Trophoblast cell (in vitro differentiated cells and primary cell): ENCODE measurements around the gene EPHB2.

ENCODE experiments used
- DNase-seq, 2 donors: peaks; one replicate each; pipeline ENCODE4 v3.0.0-alpha.2; 2016
- H2AFZ ChIP-seq: 2 replicates; pipeline ENCODE4 v1.6.1; 2013; ENCODE audit warnings: low read length, moderate library complexity, mild to moderate bottlenecking; ENCODE audit not compliant: insufficient read depth, poor library complexity
- H2AK5ac ChIP-seq: 2 replicates; pipeline ENCODE4 v1.6.1; 2013; ENCODE audit warnings: mild to moderate bottlenecking, low read length
- H2BK120ac ChIP-seq: 2 replicates; pipeline ENCODE4 v1.6.1; 2013; ENCODE audit warnings: low read length, mild to moderate bottlenecking, moderate library complexity; ENCODE audit not compliant: insufficient read depth, poor library complexity
- H2BK12ac ChIP-seq: 2 replicates; pipeline ENCODE4 v1.6.1; 2013; ENCODE audit warnings: mild to moderate bottlenecking, low read length, moderate library complexity
- H2BK5ac ChIP-seq: 2 replicates; pipeline ENCODE4 v1.6.1; 2013; ENCODE audit warnings: low read length, low read depth, moderate library complexity, mild to moderate bottlenecking; ENCODE audit not compliant: poor library complexity
- H3K14ac ChIP-seq: 2 replicates; pipeline ENCODE4 v1.6.1; 2013; ENCODE audit warnings: mild to moderate bottlenecking, low read length
- H3K18ac ChIP-seq: 2 replicates; pipeline ENCODE4 v1.6.1; 2013; ENCODE audit warnings: mild to moderate bottlenecking, low read length
- H3K23ac ChIP-seq: 2 replicates; pipeline ENCODE4 v1.6.1; 2013; ENCODE audit warnings: low read length
- H3K27ac ChIP-seq: 2 replicates; pipeline ENCODE4 v1.5.1; 2013; ENCODE audit warnings: low read depth, mild to moderate bottlenecking, inconsistent platforms, low read length, moderate library complexity
- H3K27me3 ChIP-seq: 2 replicates; pipeline ENCODE4 v1.6.1; 2013; ENCODE audit warnings: inconsistent platforms, mild to moderate bottlenecking, low read length, moderate library complexity; ENCODE audit not compliant: insufficient read depth
- H3K36me3 ChIP-seq, 2 experiments: 1 replicate in 1 of 2; 2 replicates in 1 of 2; pipeline ENCODE4 v1.6.1; 2013; ENCODE audit warnings: low read length in 2 of 2, mild to moderate bottlenecking in 2 of 2, moderate library complexity in 1 of 2; ENCODE audit not compliant: insufficient read depth in 2 of 2, control insufficient read depth in 1 of 2
- H3K4ac ChIP-seq: 2 replicates; pipeline ENCODE4 v1.6.1; 2013; ENCODE audit warnings: low read depth, mild to moderate bottlenecking, low read length, moderate library complexity
- H3K4me1 ChIP-seq, 2 experiments: 1 replicate in 1 of 2; 2 replicates in 1 of 2; pipeline ENCODE4 v1.6.1; 2013; ENCODE audit warnings: low read length in 2 of 2, mild to moderate bottlenecking in 2 of 2, moderate library complexity in 1 of 2; ENCODE audit not compliant: insufficient read depth in 2 of 2, control insufficient read depth in 1 of 2
- H3K4me2 ChIP-seq: 2 replicates; pipeline ENCODE4 v1.6.1; 2013; ENCODE audit warnings: inconsistent platforms, mild to moderate bottlenecking, low read length, moderate library complexity
- H3K4me3 ChIP-seq: 2 replicates; pipeline ENCODE4 v1.5.1; 2013; ENCODE audit warnings: mild to moderate bottlenecking, low read depth, low read length, inconsistent platforms
- H3K79me1 ChIP-seq: one replicate; pipeline ENCODE4 v1.6.1; 2013; ENCODE audit warnings: low read length
- H3K79me2 ChIP-seq: 2 replicates; pipeline ENCODE4 v1.6.1; 2013; ENCODE audit warnings: low read length, mild to moderate bottlenecking; ENCODE audit not compliant: control insufficient read depth, insufficient read depth, poor library complexity
- H3K9ac ChIP-seq: 2 replicates; pipeline ENCODE4 v1.6.1; 2013; ENCODE audit warnings: mild to moderate bottlenecking, low read length
- H3K9me3 ChIP-seq: 2 replicates; pipeline ENCODE4 v1.6.1; 2013; ENCODE audit warnings: low read depth, mild to moderate bottlenecking, control low read depth, inconsistent platforms, low read length; ENCODE audit not compliant: insufficient read depth
- H4K12ac ChIP-seq: 2 replicates; pipeline ENCODE4 v1.6.1; 2013; ENCODE audit warnings: low read depth, mild to moderate bottlenecking, low read length, moderate library complexity
- H4K8ac ChIP-seq: 2 replicates; pipeline ENCODE4 v1.6.1; 2013; ENCODE audit warnings: low read depth, mild to moderate bottlenecking, low read length, moderate library complexity
- H4K91ac ChIP-seq: one replicate; pipeline ENCODE4 v1.6.1; 2013; ENCODE audit warnings: low read depth, mild to moderate bottlenecking, low read length, moderate library complexity
- WGBS: extraction: QIAGEN DNeasy Blood & Tissue Kit; methylation state at CpG from one replicate; pipeline ENCODE4 v1.1.7; 2013; ENCODE audit warnings: missing lambda C conversion rate; ENCODE audit not compliant: insufficient read length, insufficient coverage; ENCODE audit errors: extremely low coverage; 5-methylcytosine and 5-hydroxymethylcytosine counted together

The EPHB2 gene

DNA sequence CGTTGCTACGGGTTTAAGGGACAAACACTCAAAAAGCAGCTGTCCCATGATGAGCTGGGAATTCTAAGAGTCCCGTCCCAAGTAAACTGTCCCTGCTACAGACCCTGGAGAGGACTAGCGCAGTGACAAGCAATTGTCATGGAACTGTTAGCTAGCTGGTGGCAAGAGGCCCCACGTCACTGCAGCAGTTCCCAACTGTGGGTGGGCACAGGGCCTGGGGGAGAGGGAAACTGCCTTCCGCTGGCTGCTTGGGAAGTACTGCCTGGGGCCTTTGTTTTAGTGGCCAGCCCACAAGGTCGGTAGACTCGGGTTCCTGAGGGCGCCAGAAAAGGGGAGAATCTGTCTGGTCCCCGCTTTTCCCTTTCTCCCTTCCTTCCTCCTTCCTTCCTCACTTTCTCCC lies 164.6 kb downstream of the EPHB2 start:
- Histone ChIP-seq H3K79me2 (no peaks in the 10 kb centered on the region), H2BK12ac (no peak overlapping the region), H3K27me3 (no peaks in the 10 kb centered on the region), H3K79me1 (no peaks in the 10 kb centered on the region), H4K8ac (no peak overlapping the region), H3K23ac (no peak overlapping the region), H2AFZ (no peak overlapping the region), H3K4me1 (peaks cover 0 to 2% of the 10 kb centered on the region in 2 experiments), H4K12ac (no peak overlapping the region), H2BK120ac (no peak overlapping the region), H2BK5ac (no peak overlapping the region), H3K36me3 (no peaks in the 10 kb centered on the region), H3K9me3 (peaks cover 4% of the 10 kb centered on the region), H3K27ac (no peak overlapping the region), H2AK5ac (no peak overlapping the region), H3K9ac (no peak overlapping the region), H3K18ac (no peak overlapping the region), H3K14ac (no peak overlapping the region), H4K91ac (no peak overlapping the region), H3K4me3 (no peak overlapping the region), H3K4ac (no peak overlapping the region), H3K4me2 (no peak overlapping the region)
- WGBS: no CpG with 5 or more reads among the region's 10 CpGs
- DNase-seq: no peak

DNA sequence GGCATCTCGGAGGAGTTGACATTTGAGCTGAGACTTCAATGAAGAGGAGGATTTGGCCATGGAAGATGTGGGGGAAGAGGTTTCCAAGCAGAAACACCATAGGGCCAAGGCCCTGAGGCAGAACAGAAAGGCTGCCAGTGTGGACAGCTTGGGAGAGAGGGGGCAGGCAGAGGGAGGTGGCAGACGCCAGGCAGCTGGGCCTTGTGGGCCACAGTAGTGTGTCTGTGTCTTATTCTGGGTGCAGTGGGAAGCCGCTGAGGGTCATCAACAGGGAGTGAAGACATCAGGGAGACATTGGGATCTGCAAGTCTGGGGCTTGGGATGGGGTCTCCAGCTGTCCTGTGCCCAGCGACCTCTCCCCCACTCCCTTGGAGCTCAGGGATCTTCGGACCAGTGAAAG lies 165.2 kb downstream of the EPHB2 start:
- Histone ChIP-seq H3K23ac (no peak overlapping the region), H4K12ac (no peak overlapping the region), H2BK120ac (no peak overlapping the region), H3K4me3 (no peak overlapping the region), H3K4me1 (peaks cover 0 to 3% of the 10 kb centered on the region in 2 experiments), H2AK5ac (no peak overlapping the region), H3K4me2 (no peak overlapping the region), H2BK12ac (no peak overlapping the region), H3K9me3 (peaks cover 4% of the 10 kb centered on the region), H4K8ac (no peak overlapping the region), H2AFZ (no peak overlapping the region), H3K27me3 (no peaks in the 10 kb centered on the region), H3K14ac (no peak overlapping the region), H4K91ac (no peak overlapping the region), H3K9ac (no peak overlapping the region), H3K79me1 (no peaks in the 10 kb centered on the region), H3K36me3 (no peaks in the 10 kb centered on the region), H3K4ac (no peak overlapping the region), H2BK5ac (no peak overlapping the region), H3K27ac (no peak overlapping the region), H3K18ac (no peak overlapping the region), H3K79me2 (no peaks in the 10 kb centered on the region)
- DNase-seq: no peak
- WGBS: no CpG with 5 or more reads among the region's 5 CpGs

DNA sequence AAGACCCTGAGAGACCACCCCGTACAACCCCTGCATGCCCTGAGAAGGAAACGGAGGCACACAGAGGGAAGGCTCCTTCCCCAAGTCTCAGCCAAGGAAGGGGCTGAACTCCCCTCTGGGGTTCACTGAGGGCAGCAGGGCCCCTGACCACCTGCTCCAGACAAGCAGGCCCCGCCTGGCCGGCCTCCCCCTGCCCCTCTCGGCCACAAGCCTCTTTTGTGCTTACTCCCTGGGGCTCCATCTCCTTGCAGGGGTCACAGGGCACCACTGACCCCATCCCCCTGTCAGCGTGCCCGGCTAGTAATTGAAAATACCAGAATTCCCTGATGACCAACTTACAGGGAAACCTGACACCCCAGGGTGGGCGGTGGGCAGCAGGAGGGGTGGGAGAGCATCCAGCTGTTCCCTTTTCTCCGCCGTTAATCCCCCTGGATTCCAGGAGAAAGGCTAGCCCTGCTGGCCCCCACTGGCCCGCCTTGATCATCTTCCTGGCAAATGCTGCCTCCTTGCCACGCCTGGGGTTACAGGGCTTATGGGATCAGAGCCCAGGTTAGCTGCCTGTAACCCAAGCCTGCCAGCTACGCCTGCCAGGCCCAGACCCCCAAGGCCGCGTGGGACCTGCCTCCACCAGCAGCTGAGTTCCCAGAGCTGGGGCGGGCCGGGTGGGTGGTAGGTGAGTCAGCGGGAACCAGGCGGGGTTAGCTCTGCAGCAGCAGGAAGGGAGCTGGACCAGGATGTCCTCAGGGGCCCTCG lies 165.9 kb downstream of the EPHB2 start:
- Histone ChIP-seq H4K91ac (no peak overlapping the region), H3K4me2 (no peak overlapping the region), H3K14ac (no peak overlapping the region), H3K27me3 (no peaks in the 10 kb centered on the region), H4K8ac (no peak overlapping the region), H3K23ac (no peak overlapping the region), H3K4ac (no peak overlapping the region), H2BK120ac (no peak overlapping the region), H3K4me3 (no peak overlapping the region), H2AFZ (no peak overlapping the region), H3K36me3 (no peaks in the 10 kb centered on the region), H3K79me2 (no peaks in the 10 kb centered on the region), H4K12ac (no peak overlapping the region), H2BK12ac (no peak overlapping the region), H3K18ac (no peak overlapping the region), H2AK5ac (no peak overlapping the region), H3K9ac (no peak overlapping the region), H3K4me1 (peaks cover 0 to 3% of the 10 kb centered on the region in 2 experiments), H3K79me1 (no peaks in the 10 kb centered on the region), H3K27ac (no peak overlapping the region), H3K9me3 (peaks cover 4% of the 10 kb centered on the region), H2BK5ac (no peak overlapping the region)
- no peak for DNase-seq
- WGBS: no CpG with 5 or more reads among the region's 20 CpGs

DNA sequence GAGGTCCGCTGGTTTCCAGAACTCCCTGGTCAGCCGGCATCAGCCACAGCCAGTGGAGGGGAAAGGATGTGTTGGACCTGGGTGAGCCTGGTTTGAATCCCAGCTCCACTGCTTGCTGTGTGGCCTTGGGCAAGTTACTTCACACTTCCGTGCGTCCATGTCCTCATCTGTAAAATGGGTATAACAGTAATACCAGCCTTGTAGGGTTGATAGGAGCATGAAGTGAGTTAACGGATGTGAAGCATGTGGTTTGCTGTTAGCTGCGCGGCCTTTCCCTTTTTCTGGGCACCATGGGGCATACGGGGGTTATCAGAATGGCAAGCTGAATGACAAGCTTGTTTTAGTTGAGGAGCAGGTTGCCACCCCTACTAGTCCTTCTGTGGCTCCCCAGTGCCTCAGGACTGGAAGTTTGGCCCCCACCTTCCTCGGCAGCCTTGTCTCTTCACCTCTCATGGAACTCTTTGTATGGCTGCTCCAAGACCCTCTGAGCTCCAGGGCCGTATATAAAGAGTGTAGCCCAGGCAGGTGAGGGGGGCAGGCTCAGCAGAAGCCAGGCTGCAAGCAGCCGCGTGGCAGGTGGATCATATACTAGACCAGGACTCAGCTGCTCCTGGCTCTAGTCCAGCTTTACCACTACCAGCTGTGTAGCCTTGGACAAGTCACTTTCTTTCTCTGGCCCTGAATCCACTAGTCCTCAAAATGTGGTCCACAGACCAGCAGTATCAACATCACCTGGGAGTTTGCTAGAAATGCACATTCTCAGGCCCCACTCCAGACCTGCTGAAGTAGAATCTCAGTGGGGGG lies 166.7 kb downstream of the EPHB2 start:
- WGBS: no CpG with 5 or more reads among the region's 12 CpGs
- Histone ChIP-seq H3K4me3 (no peak overlapping the region), H3K79me2 (no peaks in the 10 kb centered on the region), H2AFZ (no peak overlapping the region), H4K12ac (no peak overlapping the region), H3K23ac (no peak overlapping the region), H3K4me2 (no peak overlapping the region), H2BK5ac (no peak overlapping the region), H2BK120ac (no peak overlapping the region), H3K79me1 (no peaks in the 10 kb centered on the region), H3K9me3 (peaks cover 4% of the 10 kb centered on the region), H3K36me3 (no peaks in the 10 kb centered on the region), H4K8ac (no peak overlapping the region), H3K27me3 (no peaks in the 10 kb centered on the region), H3K4me1 (peaks cover 0 to 3% of the 10 kb centered on the region in 2 experiments), H3K27ac (no peak overlapping the region), H2AK5ac (no peak overlapping the region), H3K14ac (no peak overlapping the region), H2BK12ac (no peak overlapping the region), H3K4ac (no peak overlapping the region), H4K91ac (no peak overlapping the region), H3K9ac (no peak overlapping the region), H3K18ac (no peak overlapping the region)
- no peak for DNase-seq
